HG03521 (cell line): ENCODE measurements around the gene TMEM181.

ENCODE experiments used
- ATAC-seq: cut with Tn5 transposase; IDR thresholded peaks from one replicate; pipeline ENCODE4 v1.9.1; 2021; ENCODE audit warnings: mild to moderate bottlenecking, moderate library complexity; ENCODE audit not compliant: unreplicated experiment

TMEM181 gene

GRCh38 chr6:158561938-158562337 is 2.0 kb downstream of the TMEM181 start:
- ATAC-seq = no peak

- no peak for ATAC-seq
Measured at GRCh38 chr6:158564243-158565121, 4.6 kb downstream of the TMEM181 start.

DNA sequence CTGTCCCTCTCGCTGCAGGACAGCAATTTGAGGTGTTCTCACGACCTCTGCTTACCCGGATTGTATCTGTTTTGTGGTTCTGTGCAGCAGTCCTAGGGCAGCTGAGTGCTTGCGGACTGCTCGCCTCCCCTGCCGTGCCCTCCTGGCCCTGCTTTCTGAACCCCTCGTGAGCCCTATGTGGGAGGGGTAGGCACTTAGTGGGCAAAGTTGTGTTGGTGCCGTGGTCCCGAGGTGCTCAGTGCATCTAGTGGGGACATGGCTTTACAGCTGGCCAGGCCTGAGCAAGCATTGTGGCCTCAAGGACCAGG is 5.2 kb downstream of the TMEM181 start:
- ATAC-seq = no peak

DNA sequence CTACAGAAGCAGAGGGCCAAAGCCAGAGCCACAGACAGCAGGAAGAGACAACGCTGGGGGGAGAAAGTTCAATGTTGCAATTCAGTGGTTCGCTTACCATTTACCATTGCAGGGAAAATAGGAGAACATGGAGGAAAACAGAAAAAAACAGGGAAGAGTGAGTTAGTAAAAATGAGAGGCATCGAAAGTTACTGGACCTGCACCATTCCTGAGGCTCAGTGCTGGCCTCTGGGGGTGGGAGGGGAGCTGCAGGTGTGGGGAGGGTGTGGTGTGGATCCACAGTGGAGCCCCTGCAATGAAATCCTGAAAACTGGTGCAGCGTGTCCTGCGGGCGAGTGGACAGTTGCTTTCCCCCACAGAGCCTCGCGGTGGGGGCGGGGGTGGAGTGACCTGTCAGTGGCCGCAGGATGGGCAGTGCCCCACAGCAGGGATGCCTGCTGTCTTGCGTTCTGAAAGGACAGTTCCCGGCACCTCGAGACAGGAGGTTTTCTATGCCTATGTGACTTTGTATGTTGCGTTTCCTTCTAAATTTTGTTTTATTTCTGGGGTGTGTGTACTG is 5.7 kb downstream of the TMEM181 start:
- no peak for ATAC-seq

- ATAC-seq = no peak
Measured at GRCh38 chr6:158566207-158566818, 6.4 kb downstream of the TMEM181 start.

- ATAC-seq = no peak
Measured at GRCh38 chr6:158567152-158567551, 7.3 kb downstream of the TMEM181 start.

- ATAC-seq = no peak
Measured at GRCh38 chr6:158567871-158568401, 8.0 kb downstream of the TMEM181 start.

DNA sequence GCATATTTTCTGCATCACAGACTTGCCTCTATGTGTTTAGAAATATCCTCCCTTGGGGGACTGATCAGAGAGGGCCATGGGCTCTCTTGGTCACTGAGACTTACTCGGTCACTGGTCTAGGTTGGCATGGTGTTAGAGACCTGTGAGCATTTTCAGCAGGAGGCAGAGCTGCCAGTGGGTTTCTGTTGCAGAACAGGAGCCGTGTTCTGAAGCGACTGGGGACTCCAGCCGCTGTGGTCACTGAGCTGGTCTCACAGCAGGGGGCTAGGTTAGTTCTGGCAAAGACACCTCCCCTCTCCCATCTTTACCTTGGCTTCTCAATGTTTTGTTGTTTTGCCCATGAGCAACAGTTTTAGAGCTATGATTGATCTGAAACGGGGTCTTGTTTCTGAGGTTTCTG is 8.7 kb downstream of the TMEM181 start:
- no peak for ATAC-seq

GRCh38 chr6:158569036-158569435 is 9.1 kb downstream of the TMEM181 start:
- no peak for ATAC-seq

GRCh38 chr6:158570681-158570962 is 10.7 kb downstream of the TMEM181 start:
- ATAC-seq = no peak

- ATAC-seq = no peak
Measured at GRCh38 chr6:158571826-158572652, 12.1 kb downstream of the TMEM181 start.

- no peak for ATAC-seq
Measured at GRCh38 chr6:158572653-158573541, 13.0 kb downstream of the TMEM181 start.

DNA sequence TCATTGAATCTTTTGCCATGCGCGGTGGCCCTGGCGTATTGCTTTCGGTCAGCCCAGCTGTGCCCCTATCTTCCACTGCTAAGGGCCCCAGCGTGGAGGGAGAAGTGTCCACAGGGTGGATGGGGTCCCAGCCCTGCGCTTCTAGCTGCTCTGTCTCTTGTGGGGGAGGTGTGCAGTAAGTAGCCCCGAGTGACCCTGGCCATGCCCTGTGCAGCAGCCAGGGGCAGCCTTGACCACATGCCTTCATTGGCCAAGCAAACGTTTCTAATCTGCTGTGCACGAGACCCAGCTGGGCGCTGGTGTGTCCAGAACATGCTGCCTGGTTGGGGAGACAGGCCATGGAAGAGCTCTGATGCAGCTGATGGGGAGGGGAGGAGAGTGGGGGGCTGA is 13.6 kb downstream of the TMEM181 start:
- no peak for ATAC-seq

DNA sequence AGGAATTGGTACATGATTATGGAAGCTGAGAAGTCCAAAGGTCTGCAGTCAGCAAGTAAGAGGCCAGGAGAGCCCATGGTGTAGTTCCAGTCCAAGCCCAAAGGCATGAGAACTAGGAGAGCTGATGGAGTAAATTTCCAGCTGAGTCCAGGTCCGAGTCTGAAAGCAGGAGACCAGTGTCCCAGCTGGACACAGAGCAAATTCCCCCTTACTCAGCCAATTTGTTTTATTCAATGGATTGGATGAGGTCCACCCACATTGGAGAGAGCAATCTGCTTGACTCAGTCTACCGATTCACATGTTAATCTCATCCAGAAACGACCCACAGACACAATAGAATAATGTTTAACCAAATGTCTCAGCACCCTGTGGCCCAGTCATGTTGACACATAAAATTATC is 14.9 kb downstream of the TMEM181 start:
- no peak for ATAC-seq

DNA sequence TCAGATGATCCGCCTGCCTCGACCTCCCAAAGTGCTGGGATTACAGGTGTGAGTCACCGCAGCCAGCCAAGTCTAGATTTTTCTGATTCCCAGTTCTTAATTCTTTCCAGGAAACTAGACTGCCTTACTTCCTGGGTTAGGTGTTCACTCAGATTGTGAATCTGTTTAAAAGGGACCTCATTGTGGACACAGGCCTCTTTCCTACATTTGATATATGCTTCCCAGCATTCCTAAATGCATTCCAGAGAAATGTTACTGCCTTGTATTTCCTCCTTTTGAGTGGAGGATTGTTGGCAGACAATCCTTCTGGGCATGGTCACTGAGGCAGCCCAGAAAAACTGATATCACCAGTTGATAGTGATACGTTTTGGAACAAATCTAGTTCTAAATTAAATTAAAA is 15.7 kb downstream of the TMEM181 start:
- ATAC-seq = no peak

GRCh38 chr6:158584236-158584651 is 24.4 kb downstream of the TMEM181 start:
- ATAC-seq = no peak

DNA sequence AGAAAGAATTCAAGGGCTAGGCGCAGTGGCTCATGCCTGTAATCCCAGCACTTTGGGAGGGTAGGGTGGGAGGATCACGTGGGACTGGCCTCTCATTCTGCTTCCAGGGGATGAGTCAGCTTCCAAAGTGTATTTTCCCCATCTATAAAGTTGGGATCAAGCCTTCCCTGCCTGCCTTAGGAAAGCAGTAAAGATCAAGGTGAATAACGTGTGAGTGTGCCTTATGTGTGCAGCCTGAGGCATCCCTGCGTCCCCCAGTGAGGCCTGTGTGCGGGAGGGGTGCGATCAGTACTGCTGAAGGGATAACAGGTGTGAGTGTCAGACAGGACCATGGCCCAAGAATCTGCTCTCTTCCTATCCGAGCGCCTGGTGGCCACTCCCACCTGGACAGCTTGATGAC is 26.8 kb downstream of the TMEM181 start:
- ATAC-seq = no peak

GRCh38 chr6:158589366-158589765 is 29.5 kb downstream of the TMEM181 start:
- ATAC-seq = no peak

GRCh38 chr6:158591134-158591809 is 31.4 kb downstream of the TMEM181 start:
- ATAC-seq = no peak

DNA sequence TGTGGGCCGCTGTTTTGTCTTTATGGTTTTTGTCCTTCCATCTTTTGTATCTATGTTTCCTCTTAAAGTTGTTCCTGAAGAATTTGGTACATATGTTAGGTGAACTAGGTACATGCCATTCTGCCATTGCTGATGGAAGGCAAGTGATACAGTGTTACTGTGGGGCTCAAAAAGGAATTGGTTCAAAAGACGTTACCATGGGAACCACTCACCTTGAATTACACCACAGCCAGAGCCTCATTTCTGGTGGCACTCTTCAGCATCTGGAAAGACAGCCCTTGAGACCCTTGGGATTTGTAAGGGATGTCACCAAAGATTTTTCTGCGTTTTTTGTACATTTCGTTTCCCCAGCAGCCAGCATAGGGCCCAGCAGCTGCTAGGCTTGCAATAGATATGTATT is 31.9 kb downstream of the TMEM181 start:
- ATAC-seq = no peak
